Measurements from ENCODE around the gene PEX26. TPM values are rescaled to one million over a fixed set of nuclear protein-coding genes. Genes with fewer than 3 reads are reported as not detected.

Gene PEX26
- total RNA-seq, 2 experiments from 2014 or later: 35.5 to 35.9 TPM

DNA sequence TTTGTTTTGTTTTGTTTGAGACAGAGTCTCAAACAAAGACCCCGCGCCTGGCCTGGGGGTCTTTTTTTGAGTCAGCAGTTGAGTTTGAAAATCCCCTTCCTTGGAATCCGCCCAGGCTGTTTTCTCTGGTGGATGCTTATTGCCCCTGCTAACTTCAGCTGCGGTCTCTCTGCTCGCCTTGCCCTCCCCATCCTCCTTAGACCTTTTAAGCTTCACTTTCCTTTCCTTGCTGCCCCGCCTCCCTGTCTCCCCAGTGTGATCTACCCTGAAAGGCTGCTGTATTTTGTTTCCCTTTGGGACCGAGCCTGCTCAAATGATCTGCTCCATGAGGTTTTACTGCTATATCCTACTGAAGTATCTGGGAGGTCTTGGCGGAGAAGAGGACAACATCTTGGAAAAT is 74.7 kb downstream of the PEX26 start:
- Mint-ChIP-seq H3K4me1 (peaks cover 70% of the 10 kb centered on the region), H3K27ac (peak overlapping the region; percentile 48), H3K36me3 (ENCODE audit: low read depth) (peaks cover 65% of the 10 kb centered on the region), H3K9me3 (no peaks in the 10 kb centered on the region), H3K27me3 (no peaks in the 10 kb centered on the region), H3K4me3 (peak overlapping the region; percentile 93)
- CTCF ChIA-PET: interaction anchor here (0.8 kb wide), 1 partner anchor 76 kb away, joined by 3 read pairs; no protein-coding TSS in a partner anchor
- DNase-seq: peak; percentile 51
- POLR2A ChIA-PET: interaction anchor here (1.4 to 6.0 kb wide), 2 partner anchors 60 to 74 kb away, joined by 5 to 63 read pairs; partner anchors contain the start of gene PEX26

DNA sequence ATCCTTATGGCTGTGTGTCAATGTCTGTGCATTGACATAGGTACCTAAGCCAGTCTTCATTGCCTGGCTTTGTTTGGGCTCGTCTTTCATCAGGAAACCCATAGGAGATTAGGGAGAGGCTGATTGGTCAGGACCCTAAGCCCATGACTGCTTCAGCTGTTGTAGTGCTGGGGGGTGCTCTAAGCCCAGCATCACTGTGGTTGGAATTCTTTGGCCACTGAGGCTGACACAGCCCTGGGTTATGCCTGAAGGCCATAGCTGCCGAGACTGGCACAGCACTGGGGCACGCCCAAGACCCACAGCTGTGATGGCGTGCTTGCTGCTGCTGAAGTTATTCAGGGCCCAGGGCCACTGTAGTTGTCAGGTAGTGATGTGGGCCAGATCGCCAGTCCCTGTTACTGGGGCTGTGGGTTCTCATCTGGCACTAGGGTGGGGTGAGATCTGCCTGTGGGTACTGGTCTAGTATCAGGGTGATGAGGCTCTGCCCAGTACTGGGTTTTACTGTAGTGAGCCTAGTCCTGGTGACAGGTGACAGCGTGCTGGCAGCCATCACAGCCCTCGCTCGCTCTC is 77.1 kb downstream of the PEX26 start:
- H3K9me3 Mint-ChIP-seq: no peaks in the 10 kb centered on the region
- ChIA-PET POLR2A (no interaction called here), CTCF (no interaction called here)
- no peak overlapping the region for H3K4me3 Mint-ChIP-seq
- DNase-seq: no peak
- H3K27ac Mint-ChIP-seq: no peak overlapping the region
- no peaks in the 10 kb centered on the region for H3K27me3 Mint-ChIP-seq
- H3K4me1 Mint-ChIP-seq: peaks cover 50% of the 10 kb centered on the region
- H3K36me3 Mint-ChIP-seq (ENCODE audit: low read depth): peaks cover 75% of the 10 kb centered on the region

Other genes with a start within 250 kb of the PEX26 start
- 10 to 100 TPM; 30.3 to 31.4 TPM for gene MICAL3, start 53.4 kb upstream of the PEX26 start, total RNA-seq
- gene TUBA8, start 32.8 kb downstream of the PEX26 start, total RNA-seq: 1 to 10 TPM in 1 of 2 experiments, under 1 TPM in 1; 0.88 to 1.4 TPM
- gene USP18, start 72.2 kb downstream of the PEX26 start, total RNA-seq: 10 to 100 TPM; 74.6 to 75.1 TPM